Activated CD8-positive, alpha-beta memory T cell treated with anti-CD3 and anti-CD28 coated beads for 48 hours (primary cell): ENCODE measurements around the gene MEX3C.

Source experiments
- DNase-seq, 3 experiments: peaks; one replicate each; pipeline ENCODE4 v3.0.0-alpha.2; 2020; ENCODE audit warnings: low read depth in 2 of 3, low spot score in 2 of 3

Gene MEX3C

GRCh38 chr18:51197661-51198424 is at the start of gene MEX3C:
Gene MEX3C (minus strand): TSS chr18:51197681. CDS start chr18:51197320, 361 bp downstream.
- DNase-seq = peak; percentile 98

GRCh38 chr18:51241226-51241625 is 43.7 kb upstream of the MEX3C start:
- no peak for DNase-seq

GRCh38 chr18:51236225-51236624 is 38.7 kb upstream of the MEX3C start:
- DNase-seq = no peak

- DNase-seq = peak in 2 of 3 experiments; percentile 11 to 22
Observed at GRCh38 chr18:51235009-51235789, 37.7 kb upstream of the MEX3C start.

GRCh38 chr18:51234117-51235008 is 36.9 kb upstream of the MEX3C start:
- no peak for DNase-seq

- no peak for DNase-seq
Observed at GRCh38 chr18:51229328-51229727, 31.8 kb upstream of the MEX3C start.

- DNase-seq = no peak
Observed at GRCh38 chr18:51227660-51228059, 30.2 kb upstream of the MEX3C start.

- no peak for DNase-seq
Observed at GRCh38 chr18:51226587-51227350, 29.3 kb upstream of the MEX3C start.

- no peak for DNase-seq
Observed at GRCh38 chr18:51226068-51226467, 28.6 kb upstream of the MEX3C start.

- DNase-seq = no peak
Observed at GRCh38 chr18:51212606-51213005, 15.1 kb upstream of the MEX3C start.

- peak in 1 of 3 experiments; percentile 30 for DNase-seq
Observed at GRCh38 chr18:51211552-51211951, 14.1 kb upstream of the MEX3C start.

- DNase-seq = peak in 2 of 3 experiments; percentile 33 to 60
Observed at GRCh38 chr18:51196811-51197660, 445 bp downstream of the MEX3C start.

GRCh38 chr18:51196118-51196810 is 1.2 kb downstream of the MEX3C start:
- DNase-seq = peak; percentile 31 to 48 (median 45)

- no peak for DNase-seq
Observed at GRCh38 chr18:51195451-51196117, 1.9 kb downstream of the MEX3C start.

- DNase-seq = no peak
Observed at GRCh38 chr18:51195086-51195450, 2.4 kb downstream of the MEX3C start.

GRCh38 chr18:51194604-51195003 is 2.9 kb downstream of the MEX3C start:
- no peak for DNase-seq

GRCh38 chr18:51193621-51194287 is 3.7 kb downstream of the MEX3C start:
- no peak for DNase-seq

GRCh38 chr18:51192696-51193095 is 4.8 kb downstream of the MEX3C start:
- no peak for DNase-seq
